Superior temporal gyrus (tissue), 1 donor: ENCODE results near the gene NMT1.
"Not testable (repeated sequence)": the region's sequence is repeated elsewhere in the genome, so short reads cannot be mapped to it uniquely, and the experiment has no call there.

Experiments used
- DNase-seq: peaks from one replicate; pipeline ENCODE4 v3.0.0-alpha.2; 2016; ENCODE audit errors: extremely low spot score

The NMT1 gene

GRCh38 chr17:45036691-45037090 is 24.4 kb upstream of the NMT1 start:
- DNase-seq = no peak

- no peak for DNase-seq
Measured at GRCh38 chr17:45038728-45039634, 22.1 kb upstream of the NMT1 start.

GRCh38 chr17:45040459-45040858 is 20.7 kb upstream of the NMT1 start:
- DNase-seq = no peak

- no peak for DNase-seq
Measured at GRCh38 chr17:45042346-45043120, 18.6 kb upstream of the NMT1 start.

- no peak for DNase-seq
Measured at GRCh38 chr17:45043813-45044540, 17.1 kb upstream of the NMT1 start.

- no peak for DNase-seq
Measured at GRCh38 chr17:45046537-45047125, 14.5 kb upstream of the NMT1 start.

- DNase-seq = no peak
Measured at GRCh38 chr17:45048795-45049563, 12.1 kb upstream of the NMT1 start.

GRCh38 chr17:45050481-45051059 is 10.5 kb upstream of the NMT1 start:
- DNase-seq = no peak

GRCh38 chr17:45051060-45051719 is 9.9 kb upstream of the NMT1 start, which contains the start of gene DCAKD:
Gene DCAKD (minus strand): TSS chr17:45051632. CDS start chr17:45034885, 16,747 bp downstream.
- DNase-seq = peak; percentile 85

- not testable (repeated sequence) for DNase-seq
Measured at GRCh38 chr17:45051720-45052051, 9.4 kb upstream of the NMT1 start.

GRCh38 chr17:45052052-45052772 is 8.9 kb upstream of the NMT1 start:
- no peak for DNase-seq

- no peak for DNase-seq
Measured at GRCh38 chr17:45060382-45060796, 728 bp upstream of the NMT1 start.

GRCh38 chr17:45061606-45062205 is 589 bp downstream of the NMT1 start:
- no peak for DNase-seq

- DNase-seq = no peak
Measured at GRCh38 chr17:45063198-45063597, 2.1 kb downstream of the NMT1 start.

- no peak for DNase-seq
Measured at GRCh38 chr17:45067637-45068036, 6.5 kb downstream of the NMT1 start.

- DNase-seq = no peak
Measured at GRCh38 chr17:45070001-45070400, 8.9 kb downstream of the NMT1 start.

- DNase-seq = no peak
Measured at GRCh38 chr17:45070809-45071208, 9.7 kb downstream of the NMT1 start.

GRCh38 chr17:45073414-45074070 is 12.4 kb downstream of the NMT1 start:
- no peak for DNase-seq
